ENCODE measurements around the gene TLL2.

Gene TLL2

DNA sequence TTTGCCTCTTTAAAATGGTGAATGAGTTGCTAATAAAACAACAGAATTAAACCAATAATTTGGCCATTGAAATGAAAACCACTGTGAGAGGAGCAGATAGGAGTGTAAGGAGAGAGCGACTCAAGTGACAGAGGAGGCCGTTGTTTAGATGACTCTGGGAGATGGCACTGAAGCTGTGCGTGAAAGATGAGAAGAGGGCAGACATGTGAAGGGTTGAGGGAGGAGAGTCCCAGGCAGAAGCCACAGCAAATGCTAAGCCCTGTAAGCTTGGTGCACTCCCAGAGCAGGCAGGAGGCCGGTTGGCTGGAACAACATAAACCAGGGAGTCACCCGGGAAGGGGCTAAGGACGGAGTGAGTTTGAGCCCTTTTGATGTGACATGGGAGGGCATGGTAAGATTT lies 154.1 kb downstream of the TLL2 start:
- H3K4me2 ChIP-seq = no peak overlapping the region; a peak in 1 of 22 replicates
- no peak overlapping the region for H3K4me3 ChIP-seq
- no peak for TF ChIP-seq Cebpa-rat (IDR thresholded peaks at IDR 0.05)
- peaks cover 0 to 10% (median 0%) of the 10 kb centered on the region in 10 experiments; a peak in 5 of 20 replicates for H3K4me1 ChIP-seq
- no peak overlapping the region for H3K9ac ChIP-seq
- H3K9me3 ChIP-seq (replicated peaks in 1 of 11) = no peaks in the 10 kb centered on the region
- no peaks in the 10 kb centered on the region; a peak in 1 of 22 replicates for H4K20me1 ChIP-seq
- no peak overlapping the region for H3K27ac ChIP-seq
- H3K36me3 ChIP-seq = peaks cover 0 to 29% (median 11%) of the 10 kb centered on the region in 11 experiments; a peak in 10 of 22 replicates
- no peaks in the 10 kb centered on the region for H3K27me3 ChIP-seq

DNA sequence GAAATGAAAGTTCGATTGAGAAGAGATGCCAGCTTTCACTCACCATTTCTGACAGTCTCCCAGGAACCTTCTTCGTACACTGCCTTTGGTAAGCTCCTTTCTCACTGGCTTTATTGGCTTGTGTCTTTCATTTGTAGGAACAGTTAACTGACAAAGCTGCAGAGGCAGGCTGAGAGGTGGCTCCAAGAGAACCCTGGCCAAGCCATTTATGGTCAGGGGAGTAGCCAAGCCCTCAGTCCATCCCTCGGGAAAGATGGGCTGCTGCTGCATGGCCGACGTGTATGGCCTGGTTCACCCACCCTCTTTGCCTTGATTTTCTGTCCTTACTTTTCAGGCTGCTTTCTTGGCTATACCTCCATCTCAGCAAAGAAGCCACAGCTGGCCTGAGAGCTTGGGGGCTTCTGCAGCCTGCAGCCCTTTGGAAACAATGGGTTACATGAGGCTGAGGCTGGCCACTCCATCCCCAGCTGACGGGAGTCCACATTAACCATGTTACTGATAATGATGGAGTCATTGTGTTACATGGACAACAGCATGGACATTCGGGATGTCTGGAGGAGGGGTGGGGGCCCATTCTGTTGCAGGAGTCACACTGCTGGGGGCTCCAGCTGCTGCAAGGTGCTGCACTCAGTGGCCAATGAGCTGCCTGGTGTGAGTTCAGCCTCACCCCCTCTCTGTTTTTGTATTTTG lies 154.7 kb downstream of the TLL2 start, which contains the start of gene OPALIN:
TSS of gene OPALIN (minus strand) at position 152 of the 690 bp plus-strand sequence. CDS start at position 46, 106 bp downstream.
- no peak within 1 kb of the TSS for H3K4me3 ChIP-seq
- H4K20me1 ChIP-seq = no peaks in the 10 kb centered on the region; a peak in 1 of 22 replicates
- no peaks in the 10 kb centered on the region for H3K27me3 ChIP-seq
- no peaks in the 10 kb centered on the region for H3K9me3 ChIP-seq (replicated peaks in 1 of 11)
- no peak within 1 kb of the TSS for H3K9ac ChIP-seq
- TF ChIP-seq Cebpa-rat (IDR thresholded peaks at IDR 0.05) = no peak
- peaks cover 0 to 30% (median 11%) of the 10 kb centered on the region in 11 experiments; a peak in 10 of 22 replicates for H3K36me3 ChIP-seq
- H3K4me1 ChIP-seq = peaks cover 0 to 10% (median 0%) of the 10 kb centered on the region in 10 experiments; a peak in 5 of 20 replicates
- H3K4me2 ChIP-seq = no peak within 1 kb of the TSS; a peak in 1 of 22 replicates
- H3K27ac ChIP-seq = no peak within 1 kb of the TSS

- 0 out of 22 replicates have a peak, but pooled peaks of 1 of the 11 experiments have one; percentile 22 for TF ChIP-seq Cebpa-rat (IDR thresholded peaks at IDR 0.05)
- H3K9ac ChIP-seq = no peak overlapping the region
- H3K27me3 ChIP-seq = no peaks in the 10 kb centered on the region
- no peaks in the 10 kb centered on the region; a peak in 1 of 22 replicates for H4K20me1 ChIP-seq
- H3K4me2 ChIP-seq = no peak overlapping the region
- no peak overlapping the region for H3K27ac ChIP-seq
- H3K4me1 ChIP-seq = peaks cover 0 to 10% (median 0%) of the 10 kb centered on the region in 10 experiments; a peak in 5 of 20 replicates
- H3K4me3 ChIP-seq = no peak overlapping the region
- H3K36me3 ChIP-seq = peaks cover 0 to 48% (median 11%) of the 10 kb centered on the region in 11 experiments; a peak in 10 of 22 replicates
- no peaks in the 10 kb centered on the region for H3K9me3 ChIP-seq (replicated peaks in 1 of 11)
Measured at GRCh38 chr10:96357038-96357620, 156.6 kb downstream of the TLL2 start.

DNA sequence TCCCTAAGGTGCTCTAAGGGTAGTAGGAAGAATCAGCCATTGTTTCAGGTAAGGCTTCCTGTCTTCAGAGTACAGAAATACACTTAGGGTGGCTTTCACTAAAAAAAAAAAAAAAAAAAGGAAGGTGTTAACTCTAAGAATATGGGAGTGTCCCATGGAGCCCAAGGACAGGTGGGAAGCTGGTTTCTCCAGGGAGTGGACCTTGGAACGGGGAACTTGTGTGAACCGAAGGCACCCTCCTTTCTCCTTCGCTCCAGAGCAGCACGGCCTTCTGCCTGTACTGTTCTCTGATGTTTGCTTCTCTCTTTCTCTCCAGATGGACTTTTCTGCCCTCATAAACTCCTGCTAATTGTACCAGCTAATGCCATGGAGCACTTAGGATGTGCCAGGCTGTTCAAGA lies 161.1 kb downstream of the TLL2 start:
- H3K4me1 ChIP-seq = 0 out of 20 replicates have a peak, but pooled peaks cover 0 to 5% (median 0%) of the 10 kb centered on the region in 10 experiments
- no peaks in the 10 kb centered on the region for H3K9me3 ChIP-seq (replicated peaks in 1 of 11)
- no peak overlapping the region for H3K4me2 ChIP-seq
- peaks cover 0 to 11% (median 0%) of the 10 kb centered on the region in 11 experiments; a peak in 1 of 22 replicates for H4K20me1 ChIP-seq
- H3K36me3 ChIP-seq = peaks cover 0 to 81% (median 21%) of the 10 kb centered on the region in 11 experiments; a peak in 12 of 22 replicates
- no peak for TF ChIP-seq Cebpa-rat (IDR thresholded peaks at IDR 0.05)
- H3K9ac ChIP-seq = no peak overlapping the region
- no peak overlapping the region for H3K4me3 ChIP-seq
- no peak overlapping the region for H3K27ac ChIP-seq
- H3K27me3 ChIP-seq = no peaks in the 10 kb centered on the region

DNA sequence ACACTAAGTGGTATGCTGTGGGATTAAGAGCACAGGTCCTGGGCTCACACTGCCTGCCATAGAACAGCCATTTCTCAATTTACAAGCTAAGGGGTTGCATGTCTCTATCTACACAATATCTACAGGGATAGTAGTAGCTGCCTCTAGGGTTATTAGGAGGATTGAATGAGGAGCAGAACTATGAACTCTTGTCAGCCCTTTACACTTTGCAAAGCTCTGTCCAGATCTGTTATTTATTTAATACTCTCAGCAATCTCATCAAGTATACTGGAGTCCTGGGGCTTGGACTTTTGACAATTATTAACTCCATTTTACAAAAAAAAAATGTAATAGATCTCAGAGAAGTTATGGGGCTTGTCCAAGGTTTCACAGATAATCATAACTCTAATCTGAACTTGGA lies 161.7 kb downstream of the TLL2 start:
- Histone ChIP-seq H3K9ac (no peak overlapping the region), H4K20me1 (peaks cover 0 to 11% (median 0%) of the 10 kb centered on the region in 11 experiments; a peak in 1 of 22 replicates), H3K4me2 (no peak overlapping the region), H3K4me1 (0 out of 20 replicates have a peak, but pooled peaks cover 0 to 8% (median 0%) of the 10 kb centered on the region in 10 experiments), H3K9me3 (replicated peaks in 1 of 11) (peaks cover 0 to 4% (median 0%) of the 10 kb centered on the region in 11 experiments; a peak in 1 of 22 replicates), H3K27me3 (no peaks in the 10 kb centered on the region), H3K4me3 (no peak overlapping the region), H3K27ac (no peak overlapping the region), H3K36me3 (peaks cover 0 to 82% (median 26%) of the 10 kb centered on the region in 11 experiments; a peak in 14 of 22 replicates)
- no peak for TF ChIP-seq Cebpa-rat (IDR thresholded peaks at IDR 0.05)

- Histone ChIP-seq H3K9me3 (replicated peaks in 1 of 11) (peaks cover 14 to 38% (median 27%) of the 10 kb centered on the region in 11 experiments; a peak in 21 of 22 replicates), H4K20me1 (peaks cover 0 to 20% (median 0%) of the 10 kb centered on the region in 11 experiments; a peak in 2 of 22 replicates), H3K4me2 (no peak overlapping the region), H3K27me3 (no peaks in the 10 kb centered on the region), H3K9ac (no peak overlapping the region), H3K27ac (peak overlapping the region in 2 of 11 experiments; percentile 32 to 58; a peak in 2 of 22 replicates), H3K4me3 (peak overlapping the region in 1 of 10 experiments; percentile 19; a peak in 2 of 20 replicates), H3K36me3 (peaks cover 0 to 89% (median 70%) of the 10 kb centered on the region in 11 experiments; a peak in 16 of 22 replicates), H3K4me1 (peaks cover 7 to 23% (median 15%) of the 10 kb centered on the region in 10 experiments; a peak in 13 of 20 replicates)
- no peak for TF ChIP-seq Cebpa-rat (IDR thresholded peaks at IDR 0.05)
Measured at GRCh38 chr10:96346295-96346694, 167.4 kb downstream of the TLL2 start.

GRCh38 chr10:96345222-96345621 lies 168.5 kb downstream of the TLL2 start:
- Histone ChIP-seq H3K9me3 (replicated peaks in 1 of 11) (peaks cover 14 to 38% (median 27%) of the 10 kb centered on the region in 11 experiments; a peak in 21 of 22 replicates), H3K27me3 (no peaks in the 10 kb centered on the region), H3K9ac (no peak overlapping the region), H3K36me3 (peaks cover 0 to 94% (median 74%) of the 10 kb centered on the region in 11 experiments; a peak in 16 of 22 replicates), H3K27ac (peak overlapping the region in 4 of 11 experiments; percentile 27 to 58 (median 30); a peak in 5 of 22 replicates), H4K20me1 (peaks cover 0 to 26% (median 0%) of the 10 kb centered on the region in 11 experiments; a peak in 2 of 22 replicates), H3K4me2 (peak overlapping the region in 5 of 11 experiments; percentile 5 to 24 (median 16); a peak in 4 of 22 replicates), H3K4me3 (no peak overlapping the region), H3K4me1 (peaks cover 7 to 23% (median 15%) of the 10 kb centered on the region in 10 experiments; a peak in 13 of 20 replicates)
- no peak for TF ChIP-seq Cebpa-rat (IDR thresholded peaks at IDR 0.05)

- Histone ChIP-seq H3K4me1 (peaks cover 7 to 23% (median 17%) of the 10 kb centered on the region in 10 experiments; a peak in 13 of 20 replicates), H4K20me1 (peaks cover 0 to 31% (median 0%) of the 10 kb centered on the region in 11 experiments; a peak in 2 of 22 replicates), H3K9me3 (replicated peaks in 1 of 11) (peaks cover 14 to 38% (median 27%) of the 10 kb centered on the region in 11 experiments; a peak in 21 of 22 replicates), H3K4me2 (peak overlapping the region in 7 of 11 experiments; percentile 1 to 43 (median 18); a peak in 10 of 22 replicates), H3K36me3 (peaks cover 0 to 97% (median 78%) of the 10 kb centered on the region in 11 experiments; a peak in 16 of 22 replicates), H3K27me3 (no peaks in the 10 kb centered on the region), H3K27ac (peak overlapping the region in 6 of 11 experiments; percentile 9 to 58 (median 21); a peak in 6 of 22 replicates), H3K9ac (no peak overlapping the region), H3K4me3 (no peak overlapping the region)
- no peak for TF ChIP-seq Cebpa-rat (IDR thresholded peaks at IDR 0.05)
Measured at GRCh38 chr10:96344178-96344577, 169.5 kb downstream of the TLL2 start.
